Stimulated activated CD4-positive, alpha-beta T cell treated with anti-CD3 and anti-CD28 coated beads, Interleukin-4, amount 100 ng/mL, for 48 hours (primary cell): ENCODE data around the gene METTL25B.
"Not testable (repeated sequence)": the region's sequence is repeated elsewhere in the genome, so short reads cannot be mapped to it uniquely, and the experiment has no call there.

Experiments
- DNase-seq, 2 donors: peaks; one replicate each; pipeline ENCODE4 v3.0.0-alpha.2; 2020; ENCODE audit warnings: low read depth in 2 of 2

METTL25B gene

DNA sequence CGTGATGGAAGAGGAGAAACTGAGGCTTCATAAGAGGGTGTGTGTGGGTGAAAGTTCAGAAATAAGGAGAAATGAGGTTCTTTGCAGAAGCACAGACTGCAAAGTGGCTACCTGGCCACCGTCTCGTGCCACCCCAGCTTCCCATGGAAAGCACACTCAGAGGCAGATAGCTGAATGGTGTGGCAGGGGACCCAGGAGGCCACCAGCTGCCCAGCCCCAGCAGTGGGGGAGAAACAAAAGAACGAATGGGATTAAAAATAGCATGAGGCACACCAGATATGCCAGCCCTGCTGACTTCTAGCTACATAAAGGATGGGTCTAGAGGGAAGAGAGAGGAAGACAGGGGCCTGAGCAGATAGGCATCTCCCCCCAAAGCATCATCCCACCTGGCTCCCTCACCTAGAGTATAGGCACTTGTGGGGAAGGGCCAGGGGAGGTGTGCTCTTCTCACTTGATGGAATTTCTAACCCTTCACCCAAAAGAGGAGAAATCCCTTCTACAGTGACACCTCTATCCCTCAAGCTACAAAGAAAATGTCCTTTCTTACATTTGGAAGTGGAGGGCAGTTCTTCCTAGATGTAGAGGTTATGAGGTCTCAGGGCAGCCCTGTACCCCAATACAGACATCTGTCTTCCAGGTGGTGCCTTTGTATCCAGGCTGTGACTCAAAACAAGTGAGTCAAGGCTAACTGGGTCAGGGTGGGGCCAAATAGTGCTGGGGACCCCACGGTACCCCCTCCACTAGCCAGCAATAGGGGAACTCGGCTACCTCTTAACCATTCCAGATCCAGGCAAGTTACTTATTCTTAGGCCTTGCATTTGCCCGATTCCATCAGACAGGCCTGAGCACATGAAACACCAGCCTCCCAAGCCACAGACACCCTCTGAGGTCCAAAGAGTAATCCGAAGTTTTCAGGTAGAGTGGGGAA is 19.7 kb downstream of the METTL25B start:
- DNase-seq = no peak

DNA sequence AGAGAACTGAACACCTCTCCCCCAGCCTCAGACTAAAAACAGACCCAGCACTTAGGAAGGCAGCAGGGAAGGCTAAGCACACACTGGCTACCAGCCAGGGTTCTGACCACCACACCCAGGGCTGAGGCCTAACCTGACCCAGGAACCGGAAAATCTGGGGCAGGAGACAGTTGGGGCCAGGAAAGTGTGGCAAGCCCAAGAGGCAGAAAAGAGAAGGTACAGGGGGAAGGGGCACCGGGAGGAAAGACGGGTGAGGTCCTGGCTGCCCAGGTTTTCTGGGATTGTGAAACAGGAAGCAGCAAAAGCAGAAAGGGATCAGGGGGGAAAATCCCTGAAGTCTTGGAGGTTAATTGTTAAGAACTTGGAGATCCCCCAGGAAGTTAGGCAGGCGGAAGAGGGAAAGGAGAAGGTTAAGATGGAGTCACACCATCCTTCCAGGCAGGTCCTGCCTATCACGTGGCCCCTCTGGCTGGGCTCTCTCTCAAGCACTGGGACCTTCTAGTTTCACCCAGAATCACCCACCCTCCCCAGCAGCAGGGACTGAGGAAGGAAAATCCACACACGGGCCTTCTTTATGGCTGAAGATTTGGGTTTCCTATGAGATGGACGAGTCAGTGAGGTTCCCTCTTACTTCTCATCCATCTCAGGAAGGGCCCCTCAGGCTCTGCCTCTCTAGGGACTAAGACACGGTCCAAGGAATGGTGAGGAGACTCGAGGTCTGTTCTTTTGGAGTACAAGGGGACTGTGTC is 20.6 kb downstream of the METTL25B start:
- no peak for DNase-seq

DNA sequence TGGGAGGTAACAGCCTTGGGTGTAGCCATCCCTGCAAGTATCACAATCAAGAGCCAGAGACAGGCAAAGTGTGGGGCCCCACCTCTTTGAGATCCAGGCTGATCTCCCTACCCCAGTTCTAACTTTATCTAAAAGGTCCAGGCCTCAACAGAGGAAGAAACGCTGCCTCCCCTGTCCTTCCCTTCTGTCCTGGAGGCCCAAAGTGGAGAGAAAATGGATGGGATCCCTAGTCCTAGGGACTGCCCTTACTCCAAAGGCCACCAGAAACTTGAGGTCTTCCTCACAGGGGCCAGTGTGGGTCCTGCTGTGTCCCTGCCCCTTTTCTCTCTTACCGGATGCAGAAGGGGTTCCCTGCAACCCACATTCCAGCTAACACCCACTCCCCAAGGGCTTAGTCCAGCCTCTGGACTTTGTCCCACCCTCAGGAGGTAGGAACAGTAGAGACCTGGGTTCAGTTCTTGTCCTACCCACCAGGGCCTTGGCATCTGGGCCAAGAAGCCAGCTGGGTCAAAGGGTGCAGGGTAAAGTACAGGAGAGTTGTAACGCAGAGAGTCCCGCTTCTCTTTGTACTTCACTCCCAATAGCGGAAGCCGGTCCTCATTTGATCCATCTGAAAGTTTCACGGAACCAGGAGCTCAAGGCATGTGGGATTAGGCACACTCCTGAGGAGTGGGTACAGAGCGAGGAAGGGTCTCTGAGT is 21.3 kb downstream of the METTL25B start:
- no peak for DNase-seq

DNA sequence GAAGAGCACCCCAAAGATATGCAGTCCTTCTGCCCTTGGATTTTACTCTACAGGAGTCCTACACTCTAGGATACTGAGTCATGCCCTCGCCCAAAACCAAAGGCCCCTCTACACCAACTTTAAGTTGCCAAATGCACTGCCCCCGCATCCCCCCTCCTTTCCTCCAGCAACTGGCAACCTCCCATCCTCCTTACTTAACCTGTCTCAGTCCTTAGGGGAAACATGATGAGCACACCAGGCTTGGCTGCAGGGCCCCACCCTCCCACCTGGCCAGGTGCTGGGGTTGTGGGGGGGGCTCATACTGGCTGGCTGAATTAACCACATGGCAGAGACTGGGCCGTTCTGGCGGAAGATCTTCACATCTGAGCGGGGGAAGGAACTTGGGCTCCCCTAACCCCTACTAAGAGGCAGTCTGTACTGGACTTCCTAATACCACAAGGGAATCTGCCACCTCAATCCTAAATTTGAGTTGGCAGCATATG is 22.0 kb downstream of the METTL25B start:
- DNase-seq = peak in 1 of 2 donors; percentile 35

DNA sequence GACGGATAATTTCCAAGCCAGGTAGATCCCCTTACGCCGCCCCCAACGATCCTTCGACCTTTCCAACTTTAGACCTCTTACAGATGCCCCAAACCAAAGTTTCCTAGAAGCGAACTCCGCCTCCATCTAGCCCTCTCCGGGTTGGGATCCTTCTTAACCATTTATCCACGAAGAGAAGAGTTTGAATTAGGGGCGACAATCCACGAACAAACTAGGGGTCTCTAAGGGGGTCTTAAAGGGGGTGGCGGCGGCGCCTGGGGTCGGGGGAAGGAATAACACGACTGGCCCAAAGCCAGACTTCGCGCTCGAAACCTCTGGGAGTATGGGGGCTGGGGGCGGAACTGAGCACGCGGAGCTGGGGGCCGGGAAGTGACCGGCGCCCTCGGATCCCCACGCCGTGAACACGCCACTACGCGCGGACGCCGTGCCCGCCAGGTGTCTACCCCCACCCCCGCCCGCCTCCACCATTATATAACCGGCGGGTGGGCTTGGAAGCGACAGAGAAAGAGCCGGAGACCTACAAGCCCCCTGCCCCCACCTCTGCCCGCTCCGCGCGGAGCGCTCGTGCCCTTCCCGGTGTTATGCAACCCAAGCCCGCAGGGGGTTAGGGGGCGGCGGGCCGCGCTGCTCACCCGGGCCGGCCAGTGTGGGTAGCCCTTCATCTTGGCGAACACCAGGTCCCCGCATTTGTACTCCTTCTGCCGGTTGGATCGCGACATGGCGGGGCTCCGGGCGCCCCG is 22.6 kb downstream of the METTL25B start:
- DNase-seq = no peak

DNA sequence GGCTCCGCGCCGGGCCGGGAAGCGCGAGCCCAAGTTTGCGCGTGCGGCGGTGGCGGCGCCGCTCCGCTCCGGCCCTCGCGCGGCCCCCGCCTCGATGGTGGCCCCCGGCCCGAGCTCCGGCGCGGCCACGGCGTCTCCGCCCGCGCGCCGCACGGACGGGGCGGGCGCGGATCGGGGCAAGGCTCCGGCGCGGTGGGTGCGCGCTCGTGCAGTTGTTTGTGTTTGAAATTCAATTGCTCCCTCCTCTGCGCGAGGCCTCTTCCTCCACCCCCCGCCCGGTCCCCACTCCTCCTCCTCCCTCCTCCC is 23.1 kb downstream of the METTL25B start, which contains the start of gene HDGF:
HDGF (minus strand) TSS at position 225 of the 306 bp plus-strand sequence. CDS start 246 bp downstream, outside the sequence.
- DNase-seq = no peak

DNA sequence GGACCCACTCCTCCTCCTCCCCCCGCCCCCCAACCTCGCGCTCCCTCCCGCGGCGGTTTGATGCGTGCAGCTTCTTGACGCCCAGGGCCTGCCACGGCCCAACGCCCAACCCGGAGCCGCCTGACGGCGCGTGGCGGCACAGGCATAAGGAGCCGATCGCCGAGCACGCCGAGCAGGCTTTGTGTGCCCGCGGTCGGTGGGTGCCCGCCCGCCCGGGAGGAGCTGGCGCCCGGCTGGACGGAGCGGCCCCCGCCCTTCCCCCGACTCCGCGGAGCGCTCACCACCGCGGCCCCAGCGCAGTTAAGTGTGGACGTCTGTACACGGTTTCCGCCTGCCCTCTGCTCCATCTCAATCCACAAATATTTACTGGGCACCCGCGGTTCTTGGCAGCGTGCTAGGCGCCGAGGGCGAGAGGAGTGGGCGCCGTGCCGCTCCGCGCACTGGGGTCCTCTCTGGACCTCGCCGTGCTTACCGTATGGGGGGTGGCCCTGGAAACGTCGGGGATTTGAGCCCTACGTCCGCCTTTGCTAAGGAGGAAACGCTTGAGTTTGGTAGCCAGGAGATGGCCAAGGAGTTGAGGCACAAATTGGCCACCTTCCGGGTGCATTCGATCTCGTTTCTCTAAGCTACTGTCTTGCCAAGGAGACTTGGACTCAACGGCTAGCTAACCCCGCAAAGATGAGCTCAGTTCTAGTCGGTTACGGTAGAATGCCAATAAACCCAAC is 23.6 kb downstream of the METTL25B start:
- DNase-seq = peak; percentile 96 to 98

DNA sequence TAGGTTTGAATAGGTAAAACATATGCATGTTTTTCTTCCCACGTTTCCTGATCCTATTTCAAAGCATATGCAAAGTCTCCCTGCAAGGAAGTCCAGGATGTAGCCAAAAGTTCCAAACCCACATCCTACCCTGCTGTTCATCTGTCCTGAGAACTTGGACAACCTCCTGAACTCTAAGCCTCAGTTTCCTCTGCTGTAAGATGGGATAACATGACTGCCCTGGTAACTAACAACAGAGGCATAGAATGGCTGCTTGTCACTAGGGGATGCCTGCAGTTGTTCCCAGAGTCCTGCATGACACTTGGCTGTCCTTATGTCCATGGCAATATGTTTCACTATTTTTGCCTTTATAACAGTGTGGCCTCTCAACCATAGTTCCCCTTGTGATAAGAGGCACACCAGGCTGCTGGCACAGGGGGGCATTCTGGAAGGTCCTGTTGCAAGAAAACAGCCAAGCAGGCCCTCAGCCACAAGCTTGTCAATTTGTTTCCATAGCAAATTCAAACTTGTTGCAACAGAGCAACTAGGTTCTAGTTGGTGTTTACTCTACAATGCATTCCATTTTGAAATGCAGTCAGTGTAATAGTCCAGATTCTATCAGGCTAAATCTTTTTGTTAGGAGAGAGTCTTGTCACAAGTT is 24.7 kb downstream of the METTL25B start:
- no peak for DNase-seq

DNA sequence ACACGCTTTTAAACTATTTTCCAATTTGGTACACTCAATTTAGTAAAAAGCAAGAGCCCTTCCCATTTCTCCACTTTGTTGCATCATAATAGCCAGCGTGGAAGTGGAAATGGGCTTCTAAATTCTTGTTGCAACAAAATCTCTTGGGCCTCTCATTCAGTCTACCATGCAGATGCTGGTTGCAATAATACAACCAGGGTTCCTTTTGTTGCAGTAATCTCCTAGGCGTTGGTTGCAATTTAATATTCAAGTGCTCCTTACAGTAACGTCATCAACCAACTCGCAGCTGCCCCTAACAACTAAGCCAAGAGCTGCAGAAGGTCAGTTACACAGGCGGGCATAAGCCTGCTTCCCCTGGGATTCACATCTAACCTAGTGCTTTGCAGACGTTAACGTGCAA is 25.9 kb downstream of the METTL25B start:
- DNase-seq = no peak

DNA sequence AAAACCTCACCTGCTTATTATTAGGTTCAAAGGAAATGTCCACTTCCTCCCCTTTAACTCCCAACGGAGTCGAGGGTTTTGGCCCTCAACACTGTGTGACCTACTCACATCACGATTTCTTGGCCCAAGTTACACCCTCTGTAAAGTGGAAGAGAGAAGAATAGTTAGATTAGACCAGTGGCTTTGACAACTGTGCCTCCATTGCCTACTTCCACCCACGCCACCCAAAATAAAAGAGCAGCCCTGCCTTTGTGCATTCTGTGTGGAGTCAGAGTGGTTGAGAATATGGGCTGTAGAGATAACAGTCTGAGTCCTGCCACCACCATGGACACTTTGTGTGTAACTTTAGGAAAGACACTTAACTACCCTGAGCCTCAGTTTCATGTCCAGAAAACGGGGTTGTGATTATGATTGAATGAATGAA is 27.3 kb downstream of the METTL25B start:
- no peak for DNase-seq

DNA sequence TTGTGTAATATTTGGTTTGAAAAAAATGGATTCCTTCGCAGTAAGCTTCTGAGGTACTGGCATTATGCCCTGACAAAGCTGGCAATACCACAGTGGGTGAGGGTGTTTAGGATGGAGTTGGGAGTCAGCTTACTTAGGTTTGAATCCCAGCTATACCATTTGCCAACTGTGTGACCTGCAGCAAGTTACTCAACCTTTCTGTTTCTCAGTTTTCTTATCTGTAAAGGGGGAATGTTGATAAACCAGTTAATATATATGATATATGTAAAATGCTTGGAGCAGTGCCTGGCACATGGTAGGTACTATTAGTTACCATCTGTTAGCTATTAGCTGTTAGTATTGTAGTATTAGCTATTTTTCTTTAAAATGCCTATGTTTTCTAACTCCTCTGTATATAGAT is 28.1 kb downstream of the METTL25B start:
- DNase-seq = no peak

DNA sequence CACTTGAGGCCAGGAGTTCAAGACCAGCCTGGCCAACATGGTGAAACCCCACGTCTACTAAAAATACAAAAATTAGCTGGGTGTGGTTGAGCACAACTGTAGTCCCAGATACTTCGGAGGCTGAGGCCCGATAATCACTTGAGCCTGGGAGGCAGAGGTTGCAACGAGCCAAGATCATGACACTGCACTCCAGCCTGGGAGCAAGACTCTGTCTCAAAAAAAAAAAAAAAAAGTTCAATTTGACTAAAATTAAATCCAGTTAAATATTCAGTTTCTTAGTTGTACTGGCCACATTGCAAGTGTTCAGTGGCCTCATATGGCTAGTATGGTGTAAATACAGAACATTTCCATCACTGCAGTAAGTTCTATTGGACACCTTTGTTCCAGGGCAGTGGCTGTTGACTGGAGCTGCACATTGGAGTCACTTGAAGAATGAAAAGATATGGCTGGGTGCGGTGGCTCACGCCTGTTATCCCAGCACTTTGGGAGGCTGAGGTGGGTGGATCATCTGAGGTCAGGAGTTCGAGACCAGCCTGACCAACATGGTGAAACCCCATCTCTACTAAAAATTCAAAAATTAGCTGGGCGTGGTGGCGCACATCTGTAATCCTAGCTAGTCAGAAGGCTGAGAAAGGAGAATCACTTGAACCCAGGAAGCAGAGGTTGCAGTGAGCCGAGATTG is 29.4 kb downstream of the METTL25B start:
- DNase-seq = not testable (repeated sequence)

DNA sequence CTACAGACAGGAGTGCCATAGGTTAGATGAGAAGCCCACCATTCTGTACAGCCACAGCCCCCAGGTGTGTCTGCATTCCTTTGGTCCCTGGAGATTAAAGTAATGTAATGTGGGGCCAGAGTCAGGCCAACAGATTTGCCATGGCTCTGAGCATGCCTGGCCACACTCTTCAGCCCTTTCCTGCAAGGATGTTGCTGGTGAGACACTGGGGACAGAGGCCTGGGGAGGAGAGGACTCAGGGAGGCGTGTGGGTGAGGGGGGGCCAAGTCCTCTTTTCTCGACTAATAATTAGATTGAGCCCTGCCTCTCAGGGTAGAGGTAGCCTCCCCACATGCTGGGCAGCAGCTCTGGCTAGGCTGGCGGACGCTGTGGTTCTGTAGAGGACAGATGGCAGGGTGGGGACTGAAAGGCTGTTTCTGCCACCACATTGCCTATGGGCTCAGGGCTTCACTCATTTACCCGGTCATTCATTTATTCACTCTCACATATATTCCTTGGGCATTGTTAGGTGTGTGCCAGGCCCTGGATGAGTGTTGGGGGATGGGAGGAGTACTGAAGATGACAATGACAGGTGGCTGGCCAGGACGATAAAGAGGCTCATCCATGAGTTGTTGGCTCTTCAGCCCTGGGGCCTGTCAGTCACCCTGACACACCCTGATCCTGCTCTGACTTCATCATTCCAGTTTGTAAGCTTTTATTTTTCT is 32.0 kb downstream of the METTL25B start:
- no peak for DNase-seq

DNA sequence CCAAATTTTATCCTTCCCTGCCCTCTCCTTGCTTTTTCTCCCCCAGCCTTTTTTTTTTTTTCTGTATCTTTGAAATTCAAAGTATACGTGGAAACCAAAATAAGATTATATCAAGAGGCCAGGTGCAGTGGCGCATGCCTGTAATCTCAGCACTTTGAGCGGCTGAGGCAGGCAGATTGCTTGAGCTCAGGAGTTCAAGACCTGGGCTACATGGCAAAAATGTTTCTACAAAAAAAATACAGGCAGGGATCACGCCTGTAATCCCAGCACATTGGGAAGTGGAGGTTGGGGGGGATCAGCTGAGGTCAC is 32.5 kb downstream of the METTL25B start:
- DNase-seq = no peak

DNA sequence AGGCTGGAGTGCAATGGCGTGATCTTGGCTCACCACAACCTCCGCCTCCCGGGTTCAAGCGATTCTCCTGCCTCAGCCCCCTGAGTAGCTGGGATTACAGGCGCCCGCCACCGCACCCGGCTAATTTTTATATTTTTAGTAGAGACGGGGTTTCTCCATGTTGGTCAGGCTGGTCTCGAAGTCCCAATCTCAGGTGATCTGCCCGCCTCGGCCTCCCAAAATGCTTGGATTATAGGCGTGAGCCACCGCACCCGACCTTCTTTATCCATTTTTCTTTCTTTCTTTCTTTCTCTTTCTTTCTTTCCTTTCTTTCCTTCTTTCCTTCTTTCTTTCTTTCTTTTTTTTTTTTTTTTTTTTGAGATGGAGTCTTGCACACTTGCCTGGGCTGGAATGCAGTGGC is 36.9 kb downstream of the METTL25B start:
- DNase-seq = not testable (repeated sequence)

DNA sequence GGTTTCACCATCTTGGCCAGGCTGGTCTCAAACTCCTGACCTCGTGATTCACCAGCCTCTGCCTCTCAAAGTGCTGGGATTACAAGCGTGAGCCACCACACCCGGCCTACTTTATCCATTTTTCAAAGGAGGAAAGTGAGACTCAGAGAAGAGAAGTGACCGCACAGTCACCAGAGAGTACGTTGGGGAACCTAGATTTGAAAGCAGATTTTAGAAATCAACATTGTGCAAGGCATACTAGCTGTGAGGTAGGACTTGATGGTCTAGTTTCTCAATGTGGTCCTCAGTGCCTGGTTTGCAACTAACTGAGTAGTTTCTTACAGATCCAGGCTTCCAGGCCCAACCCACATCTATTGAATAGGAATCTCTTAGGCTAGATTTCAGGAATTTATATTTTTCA is 37.4 kb downstream of the METTL25B start:
- DNase-seq = no peak

DNA sequence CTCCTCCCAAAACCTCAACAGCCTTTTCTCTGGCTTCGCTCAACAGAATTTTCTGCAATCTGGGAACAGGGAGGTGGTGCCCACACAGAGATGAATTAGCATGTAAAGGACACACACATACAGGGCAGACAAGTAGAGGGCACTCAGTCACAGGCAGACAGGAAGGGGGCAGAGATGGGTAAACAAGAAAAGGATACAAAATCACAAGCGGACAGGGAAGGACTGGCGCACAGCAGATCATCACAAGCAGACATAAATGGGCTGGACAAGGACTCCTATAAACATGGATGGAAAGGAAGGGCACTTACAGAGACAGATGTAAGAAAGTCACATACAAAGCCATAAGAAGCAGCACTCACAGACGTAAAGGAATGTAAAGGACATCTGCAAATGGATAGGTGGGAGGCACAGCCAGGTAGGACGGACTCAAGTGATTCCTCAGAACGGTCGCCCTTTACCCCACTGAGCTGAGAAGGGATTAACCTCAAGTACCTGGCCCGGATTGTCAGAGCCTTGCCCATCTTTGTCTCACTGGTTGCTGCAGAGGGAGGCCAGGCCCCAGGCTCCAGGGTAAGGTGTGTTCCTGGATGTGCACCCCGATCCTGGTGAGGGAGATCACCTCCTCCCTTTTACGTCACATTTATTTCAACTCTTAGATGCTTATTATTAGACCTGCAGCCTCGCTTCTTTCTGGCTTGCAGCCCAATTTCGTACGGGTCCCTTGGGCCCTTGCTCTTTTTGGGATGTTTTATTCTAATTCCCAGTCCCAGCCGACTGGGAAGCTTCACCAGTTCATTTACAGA is 38.2 kb downstream of the METTL25B start:
- DNase-seq = no peak

DNA sequence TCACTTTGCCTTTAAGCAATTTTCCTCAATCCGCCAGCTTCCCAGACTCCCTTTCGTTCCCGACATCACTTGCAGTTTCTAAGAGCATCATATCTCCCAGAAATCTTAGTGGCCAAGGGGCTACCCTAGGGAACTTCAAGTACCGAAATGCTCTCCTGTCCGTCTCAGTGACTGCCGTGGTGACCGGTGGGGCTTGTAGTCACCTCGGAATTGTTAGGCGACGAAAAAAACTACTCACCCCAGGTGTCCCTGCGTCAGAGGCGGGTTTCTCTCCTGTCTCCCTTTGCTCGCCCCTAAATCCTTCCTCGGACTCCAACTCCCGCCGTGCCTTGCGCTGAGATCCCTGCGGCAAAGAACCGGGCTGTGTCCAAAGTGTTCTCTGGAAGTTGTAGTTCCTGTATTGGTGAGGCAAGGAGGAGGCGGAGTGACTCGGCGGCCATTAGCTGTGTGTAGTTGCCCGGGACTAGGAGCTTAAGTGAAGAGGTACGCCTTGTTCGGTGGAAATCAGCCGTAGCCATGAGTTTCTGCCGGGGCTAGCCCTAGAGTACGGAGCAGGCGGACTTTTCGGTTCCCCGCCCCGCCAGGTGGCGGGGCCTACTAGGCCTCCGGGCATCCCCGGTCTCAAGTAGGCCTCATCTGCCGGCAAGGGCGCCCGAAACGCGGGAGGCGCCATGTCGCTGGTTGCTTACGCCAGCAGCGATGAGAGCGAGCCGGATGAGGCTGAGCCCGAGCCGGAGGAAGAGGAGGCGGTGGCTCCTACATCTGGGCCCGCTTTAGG is 39.0 kb downstream of the METTL25B start, which contains the start of gene PRCC:
PRCC (plus strand) TSS at position 435 of the 778 bp plus-strand sequence; CDS start at position 672, 237 bp downstream.
- DNase-seq = peak; percentile 89 to 95
